ACHN (cell line): ENCODE data around the gene CACNA1D.

Source experiments
- DNase-seq: peaks from one replicate; pipeline ENCODE4 v3.0.0-alpha.2; 2015
- in situ Hi-C: cut with HindIII; loops from 2 replicates; pipeline ENCODE4 v1.10.0; 2017; ENCODE audit warnings: low sequenced_read_pairs, low pct_ligation_motif_present, low pct_unique_long_range_greater_than_20kb

Gene CACNA1D

GRCh38 chr3:53691349-53691748 lies 196.9 kb downstream of the CACNA1D start:
- no peak for DNase-seq
- in situ Hi-C loops = no loop called here

- in situ Hi-C loops = no loop called here
- DNase-seq = no peak
Measured at GRCh38 chr3:53691885-53692284, 197.5 kb downstream of the CACNA1D start.

DNA sequence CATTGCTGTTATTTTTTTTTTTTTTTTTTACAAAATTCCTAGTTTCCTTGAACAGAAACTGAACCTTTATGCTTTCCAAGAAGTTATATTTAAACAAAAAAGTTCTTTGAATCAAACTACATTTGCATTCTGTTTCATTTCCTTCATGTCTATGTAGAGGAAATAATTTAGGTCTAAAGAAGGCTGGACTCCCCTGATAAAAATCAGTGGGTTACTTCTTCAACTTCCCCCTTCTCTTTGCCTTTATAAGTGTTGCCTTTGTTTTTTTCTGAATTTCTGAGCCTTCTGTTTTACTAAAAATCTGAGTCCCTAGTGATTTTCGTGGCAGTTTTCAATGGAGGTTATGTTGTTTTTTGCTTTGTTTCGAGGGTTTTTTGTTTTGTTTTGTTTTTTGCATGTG lies 199.0 kb downstream of the CACNA1D start:
- in situ Hi-C loops = no loop called here

DNA sequence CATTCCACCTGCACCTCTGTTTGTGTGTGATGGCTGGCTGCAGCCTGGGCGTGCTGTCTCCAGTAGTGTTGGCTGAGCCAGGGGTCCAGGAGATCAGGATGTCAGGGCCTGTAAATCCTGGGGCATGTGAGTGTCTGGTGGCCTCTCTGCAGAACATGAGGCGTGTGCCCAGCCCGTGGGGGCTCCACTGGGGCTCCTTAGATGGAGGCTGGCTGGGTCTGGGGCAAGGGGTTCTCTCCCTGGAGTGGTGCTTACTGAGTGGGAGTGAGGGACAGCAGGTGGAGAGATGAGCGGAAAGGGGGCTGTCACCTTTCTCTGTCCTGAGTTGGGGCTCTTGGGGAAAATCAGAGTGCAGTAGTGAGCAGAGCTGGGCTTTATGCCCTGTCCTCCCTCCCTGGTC lies 199.6 kb downstream of the CACNA1D start:
- in situ Hi-C loops = no loop called here
- no peak for DNase-seq

More for the DNA sequence above, 199.0 kb downstream of the CACNA1D start:
- no peak for DNase-seq

GRCh38 chr3:53694666-53695323 lies 200.4 kb downstream of the CACNA1D start:
- no peak for DNase-seq
- in situ Hi-C loops = no loop called here

- in situ Hi-C loops = no loop called here
- no peak for DNase-seq
Measured at GRCh38 chr3:53695324-53695690, 200.9 kb downstream of the CACNA1D start.

DNA sequence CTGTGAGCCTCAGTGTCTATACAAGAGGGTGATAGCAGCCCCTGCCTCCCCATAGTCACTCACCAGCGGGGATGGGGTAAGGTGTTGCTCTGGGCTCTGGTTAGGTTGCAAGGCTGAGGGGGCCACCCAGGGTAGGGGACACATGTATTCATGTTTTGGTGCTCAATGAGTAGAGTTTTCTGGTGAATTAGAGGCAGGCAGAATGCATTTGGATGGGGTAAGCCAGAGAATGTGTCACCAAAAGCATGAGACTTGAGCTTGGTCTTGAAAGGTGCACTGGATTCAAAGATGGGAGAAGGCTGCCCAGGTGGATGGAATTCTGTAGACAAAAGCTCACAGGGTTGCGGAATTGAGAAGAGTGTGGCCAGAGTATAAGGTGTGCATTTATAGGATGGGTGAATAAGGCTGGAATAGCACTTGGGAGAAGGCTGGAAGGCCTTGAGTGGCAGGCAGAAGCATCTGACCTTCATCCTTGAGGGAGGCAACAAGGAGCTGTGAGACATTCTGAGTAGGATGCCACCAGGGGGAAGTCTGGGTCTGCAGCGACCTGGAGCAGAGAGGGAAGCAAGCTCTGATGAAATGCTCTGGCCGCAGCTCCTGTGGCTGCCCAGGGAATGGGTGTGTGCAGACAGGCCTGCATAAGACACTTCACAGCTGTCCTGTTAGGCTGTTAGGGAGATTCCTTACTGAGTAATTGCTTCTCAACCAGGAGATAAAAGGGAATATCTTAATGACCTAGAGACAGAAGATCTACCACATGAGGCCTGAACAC lies 202.2 kb downstream of the CACNA1D start:
- DNase-seq = no peak
- in situ Hi-C loops = no loop called here

- in situ Hi-C loops = no loop called here
Measured at GRCh38 chr3:53700441-53700840, 206.0 kb downstream of the CACNA1D start.

GRCh38 chr3:53702776-53703530 lies 208.5 kb downstream of the CACNA1D start:
- DNase-seq = no peak
- in situ Hi-C loops = no loop called here

More at GRCh38 chr3:53700441-53700840, 206.0 kb downstream of the CACNA1D start:
- no peak for DNase-seq

GRCh38 chr3:53703630-53704362 lies 209.4 kb downstream of the CACNA1D start:
- in situ Hi-C loops = no loop called here
- DNase-seq = no peak

DNA sequence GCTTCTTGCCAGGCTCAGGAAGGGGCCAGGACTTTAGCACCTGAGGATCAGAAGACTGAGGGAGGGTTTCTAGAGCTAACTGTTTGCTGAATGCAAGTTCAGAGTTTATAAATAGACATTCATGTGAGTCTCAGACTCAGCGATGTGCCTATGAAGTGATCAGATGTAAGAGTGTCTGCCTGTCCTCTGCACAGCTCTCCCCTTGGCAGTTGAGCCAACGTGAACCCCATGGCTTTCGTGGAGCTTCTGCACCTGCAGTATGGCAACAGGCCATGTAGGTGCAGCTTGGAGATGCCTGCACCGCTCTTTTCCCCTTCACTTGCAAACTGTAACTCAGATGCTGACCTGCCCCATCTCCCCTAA lies 209.9 kb downstream of the CACNA1D start:
- in situ Hi-C loops = no loop called here

DNA sequence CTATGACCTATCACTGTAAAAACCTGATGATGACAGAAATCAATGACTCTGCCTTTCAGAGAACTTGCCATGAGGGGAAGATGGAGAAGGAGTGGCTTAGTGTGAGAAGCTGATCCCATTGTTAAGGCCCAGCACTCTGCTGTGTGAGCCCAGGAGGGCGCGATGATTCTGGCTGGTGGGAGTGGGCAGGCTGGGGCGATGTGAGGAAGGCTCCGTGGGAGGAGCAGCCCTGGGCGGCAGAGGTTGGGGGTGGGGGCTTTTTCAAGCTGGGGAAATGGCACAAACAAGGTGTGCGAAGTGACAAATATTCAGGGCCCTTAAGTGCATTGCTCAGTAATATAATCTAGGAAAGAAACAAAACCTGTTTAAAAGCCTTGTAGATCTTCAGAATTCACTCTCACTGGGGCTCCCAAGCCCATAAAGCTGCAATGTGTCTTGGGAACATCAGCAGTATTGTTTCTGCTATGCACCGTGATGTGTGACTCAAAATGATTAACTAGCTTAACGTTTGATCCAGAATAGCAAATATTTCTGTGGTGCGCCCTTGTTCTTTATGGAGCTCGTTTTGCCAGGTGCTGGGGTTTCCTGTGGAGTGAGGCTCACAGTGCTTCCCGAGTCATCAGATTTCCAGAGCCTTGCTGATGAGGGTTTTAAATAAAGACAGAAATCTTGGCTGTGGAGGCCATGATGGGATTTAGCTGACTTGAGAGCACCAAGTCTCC lies 210.8 kb downstream of the CACNA1D start:
- in situ Hi-C loops = no loop called here
- no peak for DNase-seq

More for the DNA sequence above, 209.9 kb downstream of the CACNA1D start:
- DNase-seq = no peak

- in situ Hi-C loops = no loop called here
- DNase-seq = no peak
Measured at GRCh38 chr3:53705774-53706173, 211.4 kb downstream of the CACNA1D start.

GRCh38 chr3:53707222-53707621 lies 212.8 kb downstream of the CACNA1D start:
- in situ Hi-C loops = no loop called here
- DNase-seq = no peak

GRCh38 chr3:53708001-53708621 lies 213.7 kb downstream of the CACNA1D start:
- in situ Hi-C loops = no loop called here
- DNase-seq = no peak

- DNase-seq = no peak
- in situ Hi-C loops = no loop called here
Measured at GRCh38 chr3:53709256-53709655, 214.8 kb downstream of the CACNA1D start.

- in situ Hi-C loops = no loop called here
- peak; percentile 59 for DNase-seq
Measured at GRCh38 chr3:53709860-53710674, 215.7 kb downstream of the CACNA1D start.
